H1 (cell line): ENCODE results near the gene NME8. TPM values are rescaled to one million over a fixed set of nuclear protein-coding genes. Genes with fewer than 3 reads are reported as not detected.

Experiments used
- polyA plus RNA-seq, 7 experiments: library from polyadenylated mRNA; depleted of rRNA in 3 of 7; stranded (reverse) in 5 of 7; unstranded in 2 of 7; fragments of >200 nt in 5 of 7; fragments of 200-250 nt in 2 of 7; gene quantifications; 1 replicate in 5 of 7; 2 replicates in 1 of 7; 4 replicates in 1 of 7; pipeline versions ENCODE4 v1.2.1 to v1.2.3, GENCODE V29; 2011 to 2013; ENCODE audit warnings: missing spikeins in 2 of 7, mixed read lengths in 2 of 7
- total RNA-seq: library from RNA; stranded (reverse); fragmentation: NEBNext Ultra II Directional; extraction: Animal tissue kit (Norgen Biotek cat#: 25700); gene quantifications from 2 replicates; pipeline ENCODE4 v1.2.1, GENCODE V29; 2021
- TF ChIP-seq, protein P1 (sequence below): fragments of 300-600 bp; sonication (generic); IDR thresholded peaks from 2 replicates; pipeline ENCODE4 v1.7.1; 2012; ENCODE audit warnings: low read length, moderate library complexity, mild to moderate bottlenecking, inconsistent platforms; ENCODE audit not compliant: insufficient replicate concordance

The NME8 gene
- total and polyA plus RNA-seq, 2 of the 8 experiments (the other 6 are each of a cell fraction or from before 2014, with no cell fraction given): 0.22 to 0.44 TPM

DNA sequence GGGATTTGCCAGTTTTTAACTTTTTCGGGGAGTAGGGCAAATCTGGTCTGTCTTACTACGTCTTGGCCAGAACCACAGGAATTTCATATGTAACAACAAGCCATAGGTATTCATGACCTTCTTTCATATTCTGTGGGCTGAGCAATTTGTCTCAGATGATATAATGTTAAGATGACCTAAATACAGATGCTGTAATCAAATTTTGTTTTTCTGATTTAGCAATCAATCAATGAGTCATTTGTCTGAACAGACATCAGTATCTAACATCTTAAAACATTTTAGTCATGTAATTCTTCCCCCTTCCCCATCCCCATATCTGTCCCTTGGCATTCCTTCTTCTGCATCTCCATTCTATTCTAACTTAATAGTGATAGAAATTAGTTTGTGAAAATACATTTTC is 24.8 kb upstream of the NME8 start (continued):
- TF ChIP-seq, protein P1, sequence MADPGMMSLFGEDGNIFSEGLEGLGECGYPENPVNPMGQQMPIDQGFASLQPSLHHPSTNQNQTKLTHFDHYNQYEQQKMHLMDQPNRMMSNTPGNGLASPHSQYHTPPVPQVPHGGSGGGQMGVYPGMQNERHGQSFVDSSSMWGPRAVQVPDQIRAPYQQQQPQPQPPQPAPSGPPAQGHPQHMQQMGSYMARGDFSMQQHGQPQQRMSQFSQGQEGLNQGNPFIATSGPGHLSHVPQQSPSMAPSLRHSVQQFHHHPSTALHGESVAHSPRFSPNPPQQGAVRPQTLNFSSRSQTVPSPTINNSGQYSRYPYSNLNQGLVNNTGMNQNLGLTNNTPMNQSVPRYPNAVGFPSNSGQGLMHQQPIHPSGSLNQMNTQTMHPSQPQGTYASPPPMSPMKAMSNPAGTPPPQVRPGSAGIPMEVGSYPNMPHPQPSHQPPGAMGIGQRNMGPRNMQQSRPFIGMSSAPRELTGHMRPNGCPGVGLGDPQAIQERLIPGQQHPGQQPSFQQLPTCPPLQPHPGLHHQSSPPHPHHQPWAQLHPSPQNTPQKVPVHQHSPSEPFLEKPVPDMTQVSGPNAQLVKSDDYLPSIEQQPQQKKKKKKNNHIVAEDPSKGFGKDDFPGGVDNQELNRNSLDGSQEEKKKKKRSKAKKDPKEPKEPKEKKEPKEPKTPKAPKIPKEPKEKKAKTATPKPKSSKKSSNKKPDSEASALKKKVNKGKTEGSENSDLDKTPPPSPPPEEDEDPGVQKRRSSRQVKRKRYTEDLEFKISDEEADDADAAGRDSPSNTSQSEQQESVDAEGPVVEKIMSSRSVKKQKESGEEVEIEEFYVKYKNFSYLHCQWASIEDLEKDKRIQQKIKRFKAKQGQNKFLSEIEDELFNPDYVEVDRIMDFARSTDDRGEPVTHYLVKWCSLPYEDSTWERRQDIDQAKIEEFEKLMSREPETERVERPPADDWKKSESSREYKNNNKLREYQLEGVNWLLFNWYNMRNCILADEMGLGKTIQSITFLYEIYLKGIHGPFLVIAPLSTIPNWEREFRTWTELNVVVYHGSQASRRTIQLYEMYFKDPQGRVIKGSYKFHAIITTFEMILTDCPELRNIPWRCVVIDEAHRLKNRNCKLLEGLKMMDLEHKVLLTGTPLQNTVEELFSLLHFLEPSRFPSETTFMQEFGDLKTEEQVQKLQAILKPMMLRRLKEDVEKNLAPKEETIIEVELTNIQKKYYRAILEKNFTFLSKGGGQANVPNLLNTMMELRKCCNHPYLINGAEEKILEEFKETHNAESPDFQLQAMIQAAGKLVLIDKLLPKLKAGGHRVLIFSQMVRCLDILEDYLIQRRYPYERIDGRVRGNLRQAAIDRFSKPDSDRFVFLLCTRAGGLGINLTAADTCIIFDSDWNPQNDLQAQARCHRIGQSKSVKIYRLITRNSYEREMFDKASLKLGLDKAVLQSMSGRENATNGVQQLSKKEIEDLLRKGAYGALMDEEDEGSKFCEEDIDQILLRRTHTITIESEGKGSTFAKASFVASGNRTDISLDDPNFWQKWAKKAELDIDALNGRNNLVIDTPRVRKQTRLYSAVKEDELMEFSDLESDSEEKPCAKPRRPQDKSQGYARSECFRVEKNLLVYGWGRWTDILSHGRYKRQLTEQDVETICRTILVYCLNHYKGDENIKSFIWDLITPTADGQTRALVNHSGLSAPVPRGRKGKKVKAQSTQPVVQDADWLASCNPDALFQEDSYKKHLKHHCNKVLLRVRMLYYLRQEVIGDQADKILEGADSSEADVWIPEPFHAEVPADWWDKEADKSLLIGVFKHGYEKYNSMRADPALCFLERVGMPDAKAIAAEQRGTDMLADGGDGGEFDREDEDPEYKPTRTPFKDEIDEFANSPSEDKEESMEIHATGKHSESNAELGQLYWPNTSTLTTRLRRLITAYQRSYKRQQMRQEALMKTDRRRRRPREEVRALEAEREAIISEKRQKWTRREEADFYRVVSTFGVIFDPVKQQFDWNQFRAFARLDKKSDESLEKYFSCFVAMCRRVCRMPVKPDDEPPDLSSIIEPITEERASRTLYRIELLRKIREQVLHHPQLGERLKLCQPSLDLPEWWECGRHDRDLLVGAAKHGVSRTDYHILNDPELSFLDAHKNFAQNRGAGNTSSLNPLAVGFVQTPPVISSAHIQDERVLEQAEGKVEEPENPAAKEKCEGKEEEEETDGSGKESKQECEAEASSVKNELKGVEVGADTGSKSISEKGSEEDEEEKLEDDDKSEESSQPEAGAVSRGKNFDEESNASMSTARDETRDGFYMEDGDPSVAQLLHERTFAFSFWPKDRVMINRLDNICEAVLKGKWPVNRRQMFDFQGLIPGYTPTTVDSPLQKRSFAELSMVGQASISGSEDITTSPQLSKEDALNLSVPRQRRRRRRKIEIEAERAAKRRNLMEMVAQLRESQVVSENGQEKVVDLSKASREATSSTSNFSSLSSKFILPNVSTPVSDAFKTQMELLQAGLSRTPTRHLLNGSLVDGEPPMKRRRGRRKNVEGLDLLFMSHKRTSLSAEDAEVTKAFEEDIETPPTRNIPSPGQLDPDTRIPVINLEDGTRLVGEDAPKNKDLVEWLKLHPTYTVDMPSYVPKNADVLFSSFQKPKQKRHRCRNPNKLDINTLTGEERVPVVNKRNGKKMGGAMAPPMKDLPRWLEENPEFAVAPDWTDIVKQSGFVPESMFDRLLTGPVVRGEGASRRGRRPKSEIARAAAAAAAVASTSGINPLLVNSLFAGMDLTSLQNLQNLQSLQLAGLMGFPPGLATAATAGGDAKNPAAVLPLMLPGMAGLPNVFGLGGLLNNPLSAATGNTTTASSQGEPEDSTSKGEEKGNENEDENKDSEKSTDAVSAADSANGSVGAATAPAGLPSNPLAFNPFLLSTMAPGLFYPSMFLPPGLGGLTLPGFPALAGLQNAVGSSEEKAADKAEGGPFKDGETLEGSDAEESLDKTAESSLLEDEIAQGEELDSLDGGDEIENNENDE: no peak
